ENCODE data around the gene PURA.

Gene PURA

GRCh38 chr5:140111011-140111858, 2.7 kb upstream of the PURA start:
- no peaks in the 10 kb centered on the region for H3K36me3 ChIP-seq (ENCODE audit: control insufficient read depth, insufficient read depth, low read length)
- H3K4me3 ChIP-seq (ENCODE audit: low read depth, low read length) = peak overlapping the region; percentile 83
- H3K9me3 ChIP-seq (ENCODE audit: control insufficient read depth, insufficient read depth, low read length) = no peaks in the 10 kb centered on the region
- H3K27me3 ChIP-seq (ENCODE audit: control insufficient read depth, insufficient read depth, low read length) = peaks cover 66% of the 10 kb centered on the region
- H3K4me1 ChIP-seq (ENCODE audit: control insufficient read depth, insufficient read depth, low read length) = peaks cover 16% of the 10 kb centered on the region
- no peak overlapping the region for H3K9ac ChIP-seq (ENCODE audit: low read depth, low read length)

DNA sequence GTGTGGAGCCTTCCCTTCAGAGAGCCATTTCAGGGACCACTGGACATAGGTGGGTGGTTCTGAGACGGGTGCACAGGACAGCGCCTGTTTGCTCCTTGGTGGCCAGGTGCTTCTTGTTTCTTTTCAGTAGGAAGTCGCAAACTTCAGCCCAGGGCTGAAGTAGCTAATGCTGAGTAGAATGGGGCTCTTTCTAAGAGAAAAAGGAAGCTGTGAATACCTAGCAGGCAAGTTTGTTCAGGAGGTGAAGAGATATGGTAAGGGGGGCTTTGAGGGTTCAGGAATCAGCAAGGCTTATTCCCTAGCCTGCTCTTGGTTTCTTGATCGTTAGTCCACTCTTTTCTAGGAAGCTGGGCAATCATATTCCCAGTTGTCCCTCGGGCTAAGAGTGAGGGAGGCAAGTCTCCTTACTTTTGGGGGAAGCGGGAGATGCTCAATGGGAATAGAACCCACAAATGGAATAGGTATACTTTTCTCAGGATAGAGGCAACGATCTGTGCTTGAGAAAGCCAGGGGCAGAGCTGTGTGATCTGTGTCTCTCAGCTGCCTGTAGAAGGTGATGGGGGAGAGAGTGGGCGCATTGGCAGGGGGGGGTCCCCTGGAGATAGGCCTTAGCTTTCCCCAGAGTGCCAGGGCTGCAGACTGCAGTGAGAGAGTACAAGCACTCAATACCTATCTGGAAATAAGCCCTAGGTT, 1.9 kb upstream of the PURA start:
- H3K9me3 ChIP-seq (ENCODE audit: control insufficient read depth, insufficient read depth, low read length) = no peaks in the 10 kb centered on the region
- H3K27me3 ChIP-seq (ENCODE audit: control insufficient read depth, insufficient read depth, low read length) = peaks cover 66% of the 10 kb centered on the region
- peak overlapping the region; percentile 83 for H3K4me3 ChIP-seq (ENCODE audit: low read depth, low read length)
- H3K36me3 ChIP-seq (ENCODE audit: control insufficient read depth, insufficient read depth, low read length) = no peaks in the 10 kb centered on the region
- H3K9ac ChIP-seq (ENCODE audit: low read depth, low read length) = no peak overlapping the region
- peaks cover 12% of the 10 kb centered on the region for H3K4me1 ChIP-seq (ENCODE audit: control insufficient read depth, insufficient read depth, low read length)

GRCh38 chr5:140112685-140113179, 1.2 kb upstream of the PURA start:
- no peak overlapping the region for H3K9ac ChIP-seq (ENCODE audit: low read depth, low read length)
- peaks cover 12% of the 10 kb centered on the region for H3K4me1 ChIP-seq (ENCODE audit: control insufficient read depth, insufficient read depth, low read length)
- peak overlapping the region; percentile 83 for H3K4me3 ChIP-seq (ENCODE audit: low read depth, low read length)
- no peaks in the 10 kb centered on the region for H3K9me3 ChIP-seq (ENCODE audit: control insufficient read depth, insufficient read depth, low read length)
- H3K36me3 ChIP-seq (ENCODE audit: control insufficient read depth, insufficient read depth, low read length) = no peaks in the 10 kb centered on the region
- peaks cover 68% of the 10 kb centered on the region for H3K27me3 ChIP-seq (ENCODE audit: control insufficient read depth, insufficient read depth, low read length)

DNA sequence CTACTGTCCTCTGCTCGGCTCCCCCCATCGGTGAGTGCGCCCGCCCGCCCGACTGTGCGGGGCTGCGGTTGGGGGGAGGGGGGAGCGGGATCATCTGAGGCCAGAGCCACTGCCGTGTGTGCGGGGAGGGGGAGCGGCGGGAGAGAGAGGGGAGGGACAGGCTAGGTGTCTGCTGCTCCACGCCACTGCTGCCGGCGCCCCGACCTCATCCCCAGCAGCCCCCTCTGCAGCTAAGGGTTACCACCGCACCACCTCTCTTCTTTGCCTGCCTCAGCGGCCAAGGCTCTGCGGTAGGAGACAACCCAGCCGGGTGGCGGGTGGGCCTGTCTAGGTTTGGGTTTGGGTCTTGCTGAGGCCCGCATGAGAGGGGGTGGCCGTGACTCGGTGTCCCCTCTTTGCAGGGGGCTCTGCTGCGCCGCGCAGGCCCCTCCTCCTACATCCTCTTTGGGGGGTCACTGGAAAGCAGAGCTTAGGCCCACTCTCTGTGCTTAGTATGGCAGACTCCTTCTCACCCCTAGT, 670 bp upstream of the PURA start:
- Histone ChIP-seq H3K9me3 (ENCODE audit: control insufficient read depth, insufficient read depth, low read length) (no peaks in the 10 kb centered on the region), H3K4me1 (ENCODE audit: control insufficient read depth, insufficient read depth, low read length) (peaks cover 12% of the 10 kb centered on the region), H3K9ac (ENCODE audit: low read depth, low read length) (no peak overlapping the region), H3K36me3 (ENCODE audit: control insufficient read depth, insufficient read depth, low read length) (no peaks in the 10 kb centered on the region), H3K27me3 (ENCODE audit: control insufficient read depth, insufficient read depth, low read length) (peaks cover 68% of the 10 kb centered on the region), H3K4me3 (ENCODE audit: low read depth, low read length) (peak overlapping the region; percentile 83)

DNA sequence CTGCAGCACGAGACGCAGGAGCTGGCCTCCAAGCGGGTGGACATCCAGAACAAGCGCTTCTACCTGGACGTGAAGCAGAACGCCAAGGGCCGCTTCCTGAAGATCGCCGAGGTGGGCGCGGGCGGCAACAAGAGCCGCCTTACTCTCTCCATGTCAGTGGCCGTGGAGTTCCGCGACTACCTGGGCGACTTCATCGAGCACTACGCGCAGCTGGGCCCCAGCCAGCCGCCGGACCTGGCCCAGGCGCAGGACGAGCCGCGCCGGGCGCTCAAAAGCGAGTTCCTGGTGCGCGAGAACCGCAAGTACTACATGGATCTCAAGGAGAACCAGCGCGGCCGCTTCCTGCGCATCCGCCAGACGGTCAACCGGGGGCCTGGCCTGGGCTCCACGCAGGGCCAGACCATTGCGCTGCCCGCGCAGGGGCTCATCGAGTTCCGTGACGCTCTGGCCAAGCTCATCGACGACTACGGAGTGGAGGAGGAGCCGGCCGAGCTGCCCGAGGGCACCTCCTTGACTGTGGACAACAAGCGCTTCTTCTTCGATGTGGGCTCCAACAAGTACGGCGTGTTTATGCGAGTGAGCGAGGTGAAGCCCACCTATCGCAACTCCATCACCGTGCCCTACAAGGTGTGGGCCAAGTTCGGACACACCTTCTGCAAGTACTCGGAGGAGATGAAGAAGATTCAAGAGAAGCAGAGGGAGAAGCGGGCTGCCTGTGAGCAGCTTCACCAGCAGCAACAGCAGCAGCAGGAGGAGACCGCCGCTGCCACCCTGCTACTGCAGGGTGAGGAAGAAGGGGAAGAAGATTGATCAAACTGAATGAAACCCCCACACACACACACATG, 654 bp downstream of the PURA start:
- Histone ChIP-seq H3K9ac (ENCODE audit: low read depth, low read length) (peak overlapping the region; percentile 40), H3K27me3 (ENCODE audit: control insufficient read depth, insufficient read depth, low read length) (peaks cover 58% of the 10 kb centered on the region), H3K4me1 (ENCODE audit: control insufficient read depth, insufficient read depth, low read length) (peaks cover 12% of the 10 kb centered on the region)

GRCh38 chr5:140115186-140115500, 1.2 kb downstream of the PURA start:
- no peaks in the 10 kb centered on the region for H3K9me3 ChIP-seq (ENCODE audit: control insufficient read depth, insufficient read depth, low read length)
- H3K4me3 ChIP-seq (ENCODE audit: low read depth, low read length) = peak overlapping the region; percentile 77
- H3K9ac ChIP-seq (ENCODE audit: low read depth, low read length) = no peak overlapping the region
- no peaks in the 10 kb centered on the region for H3K36me3 ChIP-seq (ENCODE audit: control insufficient read depth, insufficient read depth, low read length)
- H3K4me1 ChIP-seq (ENCODE audit: control insufficient read depth, insufficient read depth, low read length) = peaks cover 12% of the 10 kb centered on the region
- peaks cover 52% of the 10 kb centered on the region for H3K27me3 ChIP-seq (ENCODE audit: control insufficient read depth, insufficient read depth, low read length)

More for the DNA sequence above, 654 bp downstream of the PURA start:
- Histone ChIP-seq H3K4me3 (ENCODE audit: low read depth, low read length) (peak overlapping the region; percentile 77), H3K9me3 (ENCODE audit: control insufficient read depth, insufficient read depth, low read length) (no peaks in the 10 kb centered on the region), H3K36me3 (ENCODE audit: control insufficient read depth, insufficient read depth, low read length) (no peaks in the 10 kb centered on the region)

DNA sequence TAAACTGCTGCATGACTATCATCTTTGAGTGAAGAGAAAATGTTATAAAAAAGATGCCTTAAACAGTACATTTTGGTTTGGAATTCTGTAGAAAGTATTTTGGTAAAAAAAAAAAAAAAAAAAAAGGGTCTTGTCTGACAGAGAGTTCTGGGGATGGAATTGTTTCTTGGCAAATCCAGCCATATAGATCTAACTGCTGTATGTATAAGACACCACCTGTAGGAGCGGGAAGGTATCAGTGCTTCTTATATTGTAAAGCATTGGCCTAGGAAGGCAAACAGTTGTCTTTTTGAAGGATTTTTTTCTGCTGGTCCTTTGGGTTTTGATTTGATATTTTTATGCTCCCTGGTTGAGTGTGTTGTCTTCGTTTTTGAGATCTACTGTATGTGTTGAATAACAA, 2.8 kb downstream of the PURA start:
- Histone ChIP-seq H3K4me3 (ENCODE audit: low read depth, low read length) (no peak overlapping the region), H3K36me3 (ENCODE audit: control insufficient read depth, insufficient read depth, low read length) (no peaks in the 10 kb centered on the region), H3K4me1 (ENCODE audit: control insufficient read depth, insufficient read depth, low read length) (peaks cover 7% of the 10 kb centered on the region), H3K27me3 (ENCODE audit: control insufficient read depth, insufficient read depth, low read length) (peaks cover 37% of the 10 kb centered on the region), H3K9ac (ENCODE audit: low read depth, low read length) (no peak overlapping the region), H3K9me3 (ENCODE audit: control insufficient read depth, insufficient read depth, low read length) (no peaks in the 10 kb centered on the region)

GRCh38 chr5:140117523-140117922, 3.6 kb downstream of the PURA start:
- Histone ChIP-seq H3K4me3 (ENCODE audit: low read depth, low read length) (no peak overlapping the region), H3K36me3 (ENCODE audit: control insufficient read depth, insufficient read depth, low read length) (no peaks in the 10 kb centered on the region), H3K9me3 (ENCODE audit: control insufficient read depth, insufficient read depth, low read length) (no peaks in the 10 kb centered on the region), H3K9ac (ENCODE audit: low read depth, low read length) (no peak overlapping the region), H3K27me3 (ENCODE audit: control insufficient read depth, insufficient read depth, low read length) (peaks cover 29% of the 10 kb centered on the region), H3K4me1 (ENCODE audit: control insufficient read depth, insufficient read depth, low read length) (peaks cover under 1% of the 10 kb centered on the region)

- Histone ChIP-seq H3K9me3 (ENCODE audit: control insufficient read depth, insufficient read depth, low read length) (no peaks in the 10 kb centered on the region), H3K9ac (ENCODE audit: low read depth, low read length) (no peak overlapping the region), H3K4me1 (ENCODE audit: control insufficient read depth, insufficient read depth, low read length) (no peaks in the 10 kb centered on the region), H3K36me3 (ENCODE audit: control insufficient read depth, insufficient read depth, low read length) (no peaks in the 10 kb centered on the region), H3K4me3 (ENCODE audit: low read depth, low read length) (no peak overlapping the region), H3K27me3 (ENCODE audit: control insufficient read depth, insufficient read depth, low read length) (peaks cover 26% of the 10 kb centered on the region)
Observed at GRCh38 chr5:140118302-140118936, 4.5 kb downstream of the PURA start.

DNA sequence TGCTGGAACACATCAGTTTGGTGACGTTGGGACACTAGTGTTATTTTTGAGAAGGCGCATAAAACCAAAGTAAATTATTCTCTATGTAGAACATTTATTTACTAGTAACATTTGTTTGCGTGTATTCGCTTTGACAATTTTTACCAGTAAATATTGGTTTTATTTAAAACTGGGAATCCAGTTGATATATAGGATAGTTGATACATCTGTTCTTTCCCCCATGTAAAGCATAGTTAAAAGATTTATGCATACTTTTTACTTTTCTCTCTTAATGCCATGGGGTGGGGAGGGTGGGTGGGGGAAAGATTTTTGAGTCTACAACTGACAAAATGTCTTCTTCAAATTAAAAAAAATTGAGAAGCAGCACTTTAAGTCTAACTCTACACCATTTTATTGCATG, 11.7 kb downstream of the PURA start, which contains the start of gene IGIP:
Gene IGIP (plus strand): TSS at position 301 of the 400 bp plus-strand sequence. CDS start 2,540 bp downstream, outside the sequence.
- Histone ChIP-seq H3K4me3 (ENCODE audit: low read depth, low read length) (no peak within 1 kb of the TSS), H3K9me3 (ENCODE audit: control insufficient read depth, insufficient read depth, low read length) (no peaks in the 10 kb centered on the region), H3K4me1 (ENCODE audit: control insufficient read depth, insufficient read depth, low read length) (no peaks in the 10 kb centered on the region), H3K27me3 (ENCODE audit: control insufficient read depth, insufficient read depth, low read length) (peaks cover 2% of the 10 kb centered on the region), H3K9ac (ENCODE audit: low read depth, low read length) (no peak within 1 kb of the TSS), H3K36me3 (ENCODE audit: control insufficient read depth, insufficient read depth, low read length) (no peaks in the 10 kb centered on the region)
